Measurements from ENCODE around the gene HAGHL. TPM values are rescaled to one million over a fixed set of nuclear protein-coding genes. Genes with fewer than 3 reads are reported as not detected.

Gene HAGHL
- total RNA-seq, 1 donor from 2014 or later = 5.1 TPM

- DNase-seq = no peak
Measured at GRCh38 chr16:759110-759910, 32.4 kb downstream of the HAGHL start.

- DNase-seq = no peak
Measured at GRCh38 chr16:760065-760464, 33.2 kb downstream of the HAGHL start.

- no peak for DNase-seq
Measured at GRCh38 chr16:760545-761343, 33.8 kb downstream of the HAGHL start, which contains the start of gene MSLN. Gene MSLN, plus strand, starts transcription at chr16:760734. Its CDS starts 1,947 bp downstream, at chr16:762681.

DNA sequence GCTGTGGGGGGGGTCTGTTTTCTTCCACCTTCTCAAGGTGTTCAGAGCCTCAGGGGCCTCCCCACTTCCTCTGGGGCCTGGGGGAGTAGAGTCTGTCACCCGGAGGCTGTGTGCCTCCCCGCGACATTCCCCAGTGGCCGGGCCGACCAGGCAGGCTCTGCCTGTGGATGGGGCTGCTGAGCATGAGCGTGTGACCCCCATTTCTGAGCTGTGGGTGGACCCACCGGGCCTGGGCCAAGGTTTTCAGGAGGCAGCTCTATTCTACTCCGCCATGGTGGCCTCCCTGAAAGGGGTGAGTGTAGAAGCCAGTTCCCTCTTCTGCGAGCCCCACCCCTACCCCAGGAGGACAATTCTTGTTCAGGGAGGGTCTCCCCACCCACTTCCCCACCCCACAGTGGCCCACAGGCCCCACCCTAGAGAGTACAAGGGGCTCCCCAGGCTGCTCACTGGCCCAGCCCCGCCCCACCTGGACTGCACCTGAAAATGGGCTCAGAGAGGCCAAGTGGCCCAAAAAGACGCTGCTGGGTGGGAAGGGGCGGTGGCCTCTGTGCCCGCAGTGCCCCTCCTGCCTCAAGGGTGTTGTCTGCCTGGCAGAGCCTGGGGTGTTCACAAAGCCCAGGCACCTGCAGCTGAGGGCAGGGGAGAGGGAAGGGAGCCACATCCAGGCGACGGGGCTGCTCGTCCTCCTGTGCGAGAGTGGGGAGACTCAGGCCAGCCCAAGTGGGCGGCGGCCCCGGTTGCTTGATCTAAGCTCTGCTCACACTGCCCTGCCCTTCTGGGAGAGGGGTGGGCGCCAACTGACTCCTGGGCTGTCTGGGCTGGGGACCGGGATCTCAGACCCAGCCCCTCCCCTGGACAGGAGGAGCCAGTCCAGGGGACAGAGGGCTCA lies 35.0 kb downstream of the HAGHL start:
- DNase-seq = no peak

GRCh38 chr16:762595-763268 lies 35.8 kb downstream of the HAGHL start:
- DNase-seq = no peak

DNA sequence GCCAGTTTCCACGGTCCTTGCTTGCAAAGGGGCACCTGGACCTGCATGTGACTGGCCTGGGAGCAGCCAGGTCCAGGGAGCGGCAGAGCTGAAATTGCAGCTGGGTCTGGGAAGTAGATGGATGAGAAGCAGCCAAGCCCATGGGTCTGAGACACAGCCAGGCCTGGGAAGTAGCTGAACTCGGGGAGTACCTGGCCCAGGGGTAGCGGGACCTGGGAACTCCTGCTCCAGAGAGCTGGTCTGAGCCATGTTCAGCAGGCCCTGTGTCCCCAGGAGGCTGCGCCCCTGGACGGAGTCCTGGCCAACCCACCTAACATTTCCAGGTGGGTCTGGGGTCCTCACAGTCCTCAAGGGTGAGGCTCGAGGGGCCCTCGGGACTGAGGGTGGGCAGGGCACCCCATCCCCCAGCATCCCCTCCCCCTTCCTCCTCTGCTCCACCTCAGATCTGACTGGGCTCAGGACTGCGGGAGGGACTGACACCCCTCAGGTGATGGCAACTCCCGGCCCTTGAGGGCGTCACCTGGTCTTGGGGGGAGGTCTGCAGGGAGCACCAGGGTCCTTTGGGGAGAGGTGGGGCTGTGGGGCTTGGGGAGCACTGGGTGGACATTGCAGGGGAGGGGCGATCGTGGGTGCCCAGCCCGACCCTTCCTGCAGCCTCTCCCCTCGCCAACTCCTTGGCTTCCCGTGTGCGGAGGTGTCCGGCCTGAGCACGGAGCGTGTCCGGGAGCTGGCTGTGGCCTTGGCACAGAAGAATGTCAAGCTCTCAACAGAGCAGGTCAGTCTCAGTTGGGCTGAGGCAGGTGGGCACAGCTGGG lies 36.7 kb downstream of the HAGHL start:
- no peak for DNase-seq

DNA sequence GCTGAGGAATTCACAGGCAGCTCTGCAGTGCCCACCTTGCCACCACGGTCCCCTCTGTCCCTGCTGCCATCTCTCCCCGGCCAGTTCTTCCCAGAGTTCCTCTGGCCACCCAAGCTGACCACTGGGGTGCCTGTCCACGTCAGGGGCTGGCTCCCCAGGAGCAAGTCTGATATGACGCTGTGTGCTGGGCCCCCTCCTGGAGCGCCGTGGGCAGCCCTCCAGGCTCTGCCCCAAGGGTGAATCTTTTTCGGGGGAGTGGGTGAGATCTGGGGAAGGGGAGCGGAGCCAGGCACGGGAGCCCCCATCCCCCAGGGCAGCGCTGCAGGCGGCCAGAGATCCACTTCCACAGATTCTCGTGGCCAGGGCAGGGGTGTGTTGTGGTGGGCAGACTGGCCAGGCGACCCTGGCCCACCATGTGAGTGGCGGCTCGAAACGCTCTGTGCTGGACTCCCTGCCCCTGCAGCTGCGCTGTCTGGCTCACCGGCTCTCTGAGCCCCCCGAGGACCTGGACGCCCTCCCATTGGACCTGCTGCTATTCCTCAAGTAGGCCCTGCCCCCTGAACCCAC lies 37.4 kb downstream of the HAGHL start:
- no peak for DNase-seq

- DNase-seq = no peak
Measured at GRCh38 chr16:764848-765487, 38.1 kb downstream of the HAGHL start.

DNA sequence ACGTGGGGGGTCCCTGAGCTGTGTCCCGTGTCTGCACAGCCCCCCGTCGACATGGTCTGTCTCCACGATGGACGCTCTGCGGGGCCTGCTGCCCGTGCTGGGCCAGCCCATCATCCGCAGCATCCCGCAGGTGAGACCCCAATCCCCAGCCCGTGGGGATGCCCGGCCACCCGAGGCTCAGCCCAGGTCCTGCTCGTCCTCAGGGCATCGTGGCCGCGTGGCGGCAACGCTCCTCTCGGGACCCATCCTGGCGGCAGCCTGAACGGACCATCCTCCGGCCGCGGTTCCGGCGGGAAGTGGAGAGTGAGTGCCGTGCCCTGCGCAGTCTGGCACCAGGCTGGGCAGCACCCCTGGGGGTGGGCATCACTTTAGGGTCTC lies 38.6 kb downstream of the HAGHL start:
- no peak for DNase-seq

GRCh38 chr16:766008-766819 lies 39.3 kb downstream of the HAGHL start:
- no peak for DNase-seq

DNA sequence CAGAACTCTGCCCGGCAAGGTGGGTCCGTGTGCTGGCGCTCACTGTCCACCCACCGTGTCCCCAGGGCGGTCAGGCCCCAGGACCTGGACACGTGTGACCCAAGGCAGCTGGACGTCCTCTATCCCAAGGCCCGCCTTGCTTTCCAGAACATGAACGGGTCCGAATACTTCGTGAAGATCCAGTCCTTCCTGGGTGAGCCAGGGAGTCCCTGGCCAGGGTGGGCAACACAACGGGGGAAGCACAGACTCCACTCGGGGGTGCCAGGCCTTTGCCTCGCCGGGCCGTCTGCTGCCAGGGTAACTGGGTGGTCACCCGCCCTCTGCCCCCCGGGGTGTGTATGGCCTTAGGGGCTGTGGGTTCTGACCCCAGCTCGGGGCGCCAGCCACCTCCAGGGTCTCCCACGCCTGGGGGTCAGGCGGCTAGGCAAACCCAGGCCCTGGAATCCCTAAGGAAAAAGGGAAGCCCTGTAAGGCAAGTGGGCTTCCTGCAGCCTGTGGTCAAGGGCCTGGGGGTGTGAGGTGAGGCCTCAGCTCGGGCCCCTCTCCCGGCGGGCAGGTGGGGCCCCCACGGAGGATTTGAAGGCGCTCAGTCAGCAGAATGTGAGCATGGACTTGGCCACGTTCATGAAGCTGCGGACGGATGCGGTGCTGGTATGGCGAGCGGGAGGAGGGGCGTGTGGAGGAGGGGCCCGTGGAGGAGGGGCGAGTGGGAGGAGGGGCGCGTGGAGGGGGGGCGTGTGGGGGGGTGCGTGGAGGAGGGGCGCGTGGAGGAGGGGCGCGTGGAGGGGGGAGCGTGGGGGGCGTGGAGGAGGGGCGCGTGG lies 40.1 kb downstream of the HAGHL start:
- no peak for DNase-seq

GRCh38 chr16:767743-768235 lies 40.9 kb downstream of the HAGHL start:
- no peak for DNase-seq

GRCh38 chr16:768428-768827 lies 41.5 kb downstream of the HAGHL start:
- DNase-seq = no peak

- no peak for DNase-seq
Measured at GRCh38 chr16:769184-769784, 42.4 kb downstream of the HAGHL start.

DNA sequence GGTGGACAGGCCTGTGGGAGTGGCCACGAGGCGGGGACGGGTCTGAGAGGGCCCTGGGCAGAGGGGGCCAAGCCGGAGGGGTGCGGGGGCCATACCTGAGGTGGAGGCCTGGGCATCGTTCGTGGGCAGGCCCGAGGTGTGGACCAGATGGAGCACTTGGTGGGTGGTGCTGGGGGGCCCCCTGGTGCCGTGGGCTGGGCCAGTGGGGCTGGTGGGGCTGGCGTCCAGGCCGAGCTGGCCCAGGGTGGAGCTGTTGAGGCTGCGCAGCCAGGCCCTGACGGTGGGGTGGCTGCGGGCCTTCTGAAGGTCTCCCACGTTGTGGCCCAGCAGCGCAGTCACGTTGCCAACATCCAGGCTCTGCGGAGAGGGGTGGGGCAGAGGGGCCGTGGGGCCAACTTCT lies 43.0 kb downstream of the HAGHL start:
- no peak for DNase-seq

GRCh38 chr16:770411-770810 lies 43.5 kb downstream of the HAGHL start:
- DNase-seq = no peak

- DNase-seq = no peak
Measured at GRCh38 chr16:772959-773358, 46.1 kb downstream of the HAGHL start.
